GM21381 (cell line): ENCODE results near the gene RBBP7.
"Not testable (repeated sequence)": the region's sequence is repeated elsewhere in the genome, so short reads cannot be mapped to it uniquely, and the experiment has no call there.

Source experiments
- ATAC-seq: cut with Tn5 transposase; IDR thresholded peaks from one replicate; pipeline ENCODE4 v1.9.1; 2021; ENCODE audit warnings: mild to moderate bottlenecking, moderate library complexity; ENCODE audit not compliant: unreplicated experiment

Gene RBBP7

DNA sequence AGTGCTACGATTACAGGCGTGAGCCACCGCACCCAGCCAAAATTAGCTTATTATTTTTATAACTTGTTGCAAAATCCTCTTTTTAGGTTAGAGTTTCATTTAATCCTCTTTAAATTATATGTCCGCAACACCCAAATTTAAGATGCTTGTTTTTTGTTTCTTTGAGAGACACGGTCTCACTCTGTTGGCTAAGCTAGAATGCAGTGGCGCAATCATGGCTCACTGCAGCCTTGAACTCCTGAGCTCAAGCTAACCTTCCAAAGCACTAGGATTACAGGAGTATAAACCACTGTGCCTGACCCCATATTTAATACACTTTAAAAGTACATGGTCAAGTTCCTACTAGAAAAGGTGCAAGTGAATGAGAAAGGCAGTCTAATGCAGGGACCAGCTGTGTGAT lies 2.2 kb downstream of the RBBP7 start:
- no peak for ATAC-seq

DNA sequence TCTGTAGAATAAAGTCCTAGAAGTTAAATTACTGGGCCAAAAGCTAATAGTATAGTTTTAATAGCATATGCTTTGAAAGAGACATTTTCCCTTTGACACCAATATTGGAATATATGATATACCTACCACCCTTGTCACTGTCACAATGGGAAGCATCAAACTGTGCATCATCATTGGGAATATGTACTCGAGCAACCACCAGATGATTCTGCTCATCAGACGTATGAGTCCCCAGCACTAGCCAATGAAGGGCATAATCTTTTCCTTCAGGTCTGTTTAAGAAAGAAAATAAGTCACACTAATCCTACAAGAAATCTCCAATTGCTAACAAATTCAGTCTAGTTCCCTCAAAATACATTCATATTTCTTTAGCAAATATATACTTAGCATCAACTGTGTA lies 7.3 kb downstream of the RBBP7 start:
- ATAC-seq, result no peak

DNA sequence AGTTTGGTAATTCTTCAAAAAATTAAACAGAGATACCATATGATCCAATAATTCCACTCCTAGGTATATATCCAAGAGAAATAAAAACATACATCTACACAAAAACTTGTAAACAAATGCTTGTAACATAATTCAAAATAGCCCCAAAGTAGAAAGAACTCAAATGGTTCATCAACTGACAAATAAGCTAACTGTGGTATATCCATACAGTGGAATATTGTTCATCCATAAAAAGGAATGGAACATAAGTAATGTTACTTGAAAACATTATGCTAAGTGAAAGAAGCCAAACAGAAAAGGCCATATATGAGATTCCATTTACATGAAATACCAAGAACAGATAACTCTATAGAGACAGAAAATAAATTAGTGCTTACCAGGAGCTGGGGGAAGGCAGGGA lies 13.4 kb downstream of the RBBP7 start:
- no peak for ATAC-seq

DNA sequence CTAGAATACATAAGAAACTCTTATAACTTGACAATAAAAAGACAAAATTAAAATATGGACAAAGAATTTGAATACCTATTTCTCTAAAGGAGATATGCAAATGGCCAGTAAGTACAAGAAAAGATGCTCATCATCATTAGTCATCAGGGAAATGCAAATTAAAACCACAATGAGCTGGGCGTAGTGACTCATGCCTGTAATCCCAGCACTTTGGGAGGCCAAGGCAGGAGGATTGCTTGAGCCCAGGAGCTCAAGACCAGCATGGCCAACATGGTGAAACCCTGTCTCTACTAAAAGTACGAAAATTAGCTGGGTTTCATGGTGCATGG lies 14.1 kb downstream of the RBBP7 start:
- ATAC-seq, result not testable (repeated sequence)

DNA sequence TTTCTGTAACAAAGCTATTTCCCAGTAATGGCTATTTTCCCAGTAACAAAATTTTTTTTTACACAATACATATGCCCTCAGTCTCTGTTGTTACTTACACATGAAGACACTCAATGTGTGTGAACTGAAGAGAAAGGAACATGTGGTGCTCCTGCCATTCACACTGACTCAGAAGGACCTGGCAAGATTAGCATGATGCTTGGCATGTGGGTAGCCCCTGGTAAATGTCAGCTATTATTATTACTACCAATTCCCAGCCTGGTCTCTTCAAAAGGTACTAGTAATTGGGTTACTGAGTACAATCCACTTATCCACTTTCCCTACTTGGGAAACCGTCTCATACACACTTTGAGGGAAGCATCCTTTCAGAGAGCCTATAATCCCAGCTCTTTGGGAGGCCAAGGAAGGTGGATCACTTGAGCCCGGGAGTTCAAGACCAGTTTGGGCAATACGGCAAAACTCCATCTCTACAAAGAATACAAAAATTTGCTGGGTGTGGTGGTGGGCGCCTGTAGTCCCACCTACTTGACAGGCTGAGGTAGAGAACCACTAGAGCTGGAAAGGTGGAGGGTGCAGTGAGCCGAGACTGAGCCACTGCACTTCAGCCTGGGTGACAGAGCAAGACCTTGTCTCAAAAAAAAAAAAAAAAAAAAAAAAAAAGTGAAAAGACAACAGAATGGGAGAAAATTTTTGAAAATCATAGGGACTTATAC lies 14.6 kb downstream of the RBBP7 start:
- no peak for ATAC-seq

DNA sequence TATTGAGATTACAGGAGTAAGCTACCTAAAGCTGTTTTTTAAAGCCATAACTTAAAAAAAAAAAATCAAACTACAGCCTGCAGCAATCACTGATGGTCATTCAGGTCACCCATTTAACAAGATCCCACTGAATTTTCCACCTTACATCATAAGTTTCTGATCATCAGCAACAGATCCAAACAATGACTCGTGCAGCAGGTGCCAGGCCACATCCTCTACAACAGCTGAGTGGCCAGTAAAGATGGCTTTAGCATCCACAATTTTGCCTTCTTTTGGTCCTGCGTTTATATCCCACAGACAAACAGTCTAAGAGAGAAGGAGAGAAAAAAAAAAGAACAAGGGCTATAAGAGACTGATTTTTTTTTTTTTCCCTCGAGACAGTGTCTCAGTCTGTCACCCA lies 16.6 kb downstream of the RBBP7 start:
- ATAC-seq, result no peak

DNA sequence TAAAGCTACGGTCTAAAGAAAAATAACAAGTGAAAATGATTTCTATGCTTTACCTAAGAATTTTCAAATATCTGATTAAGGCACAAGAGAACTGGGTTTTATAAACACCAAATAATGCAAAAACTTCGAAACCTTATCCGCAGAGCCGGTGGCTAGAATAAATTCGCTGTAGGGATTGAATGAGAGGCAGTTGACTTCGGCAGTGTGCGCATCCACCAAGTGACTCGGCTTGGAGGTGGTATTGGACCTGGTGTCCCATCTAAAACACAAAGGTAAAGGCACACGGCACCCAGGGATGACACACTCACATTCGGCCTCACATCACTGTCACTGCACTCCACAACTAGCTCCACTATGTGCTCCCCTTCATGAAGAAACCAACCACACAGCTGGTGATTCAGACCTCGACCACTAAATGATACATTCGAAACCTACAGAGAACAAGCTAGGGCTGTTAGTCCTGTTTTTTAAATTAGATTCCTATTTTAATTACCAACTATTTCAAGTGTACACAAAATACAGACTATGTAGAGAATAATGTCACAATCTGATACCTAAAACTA lies 17.5 kb downstream of the RBBP7 start:
- ATAC-seq, result no peak

DNA sequence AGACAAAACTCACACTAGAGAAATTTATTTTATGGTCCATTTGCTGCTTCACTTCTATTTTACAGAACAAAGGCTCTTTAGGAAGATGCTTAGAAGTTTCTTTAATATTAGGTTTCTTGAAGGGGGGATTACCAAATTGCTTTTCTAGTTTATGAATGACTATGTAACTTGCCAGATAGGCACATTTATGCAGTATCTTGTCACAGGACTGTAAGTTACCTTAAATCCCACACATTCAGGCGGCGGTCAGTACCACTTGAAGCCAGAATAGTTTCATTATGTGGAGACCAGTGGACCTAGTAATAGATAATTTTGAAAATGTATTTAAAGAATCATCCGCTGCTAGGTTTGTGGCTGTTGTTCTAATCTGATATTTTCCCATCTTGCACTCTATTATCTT lies 18.3 kb downstream of the RBBP7 start:
- no peak for ATAC-seq

DNA sequence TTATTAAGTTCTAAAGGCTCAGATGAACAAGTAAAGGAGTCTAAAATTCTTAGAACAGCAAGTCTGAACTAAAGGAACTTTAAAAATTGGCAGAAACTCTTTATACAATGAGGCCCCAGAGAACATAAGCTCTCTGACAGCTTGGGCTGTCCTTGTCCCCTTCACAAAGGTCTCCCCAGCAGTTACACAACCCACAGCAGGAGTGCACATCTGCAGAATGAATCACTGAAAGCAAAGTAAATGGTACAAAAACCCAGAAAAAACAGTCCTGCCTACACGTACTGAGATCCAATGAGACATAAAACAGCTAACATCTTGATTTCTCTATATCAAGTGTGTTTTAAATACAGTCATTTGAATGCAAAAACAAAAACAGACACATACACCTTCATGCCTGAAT lies 18.7 kb downstream of the RBBP7 start:
- no peak for ATAC-seq

DNA sequence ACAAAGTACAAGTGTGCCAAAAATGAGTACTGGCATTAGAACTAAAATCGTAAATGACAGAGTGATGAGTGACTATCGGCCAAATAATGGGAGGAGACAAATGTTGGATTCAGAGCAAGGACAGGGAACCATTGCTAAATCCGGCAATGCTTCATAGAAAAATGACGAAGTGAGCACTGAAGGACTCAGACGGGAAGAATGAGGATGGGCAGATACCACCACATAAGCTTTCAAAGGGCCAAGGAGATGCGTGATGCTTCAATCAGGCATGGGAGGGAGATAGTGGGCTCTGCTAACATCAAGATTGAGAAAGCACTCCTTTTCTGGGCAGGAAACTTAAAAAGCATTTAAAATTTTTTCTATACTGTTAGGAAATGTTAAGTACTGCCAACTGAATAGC lies 21.6 kb downstream of the RBBP7 start:
- ATAC-seq, result no peak

DNA sequence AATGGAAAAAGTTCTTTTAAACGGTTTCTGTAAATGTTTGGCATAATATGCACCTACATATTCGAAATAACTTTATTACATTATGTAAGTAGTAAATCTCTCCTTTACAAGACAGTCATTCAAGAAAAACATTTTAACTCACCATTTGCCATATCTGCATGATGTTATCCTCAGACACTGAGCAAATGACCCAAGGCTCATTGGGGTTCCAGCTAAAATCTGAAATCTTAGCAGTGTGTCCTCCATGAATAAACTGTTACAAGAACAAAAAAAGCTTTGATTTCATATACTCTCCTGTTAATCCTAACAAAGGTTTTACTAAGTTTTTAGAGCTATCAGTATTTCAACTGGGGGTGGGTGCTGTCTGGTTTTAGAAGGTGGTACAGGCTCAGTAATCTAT lies 24.5 kb downstream of the RBBP7 start:
- no peak for ATAC-seq

DNA sequence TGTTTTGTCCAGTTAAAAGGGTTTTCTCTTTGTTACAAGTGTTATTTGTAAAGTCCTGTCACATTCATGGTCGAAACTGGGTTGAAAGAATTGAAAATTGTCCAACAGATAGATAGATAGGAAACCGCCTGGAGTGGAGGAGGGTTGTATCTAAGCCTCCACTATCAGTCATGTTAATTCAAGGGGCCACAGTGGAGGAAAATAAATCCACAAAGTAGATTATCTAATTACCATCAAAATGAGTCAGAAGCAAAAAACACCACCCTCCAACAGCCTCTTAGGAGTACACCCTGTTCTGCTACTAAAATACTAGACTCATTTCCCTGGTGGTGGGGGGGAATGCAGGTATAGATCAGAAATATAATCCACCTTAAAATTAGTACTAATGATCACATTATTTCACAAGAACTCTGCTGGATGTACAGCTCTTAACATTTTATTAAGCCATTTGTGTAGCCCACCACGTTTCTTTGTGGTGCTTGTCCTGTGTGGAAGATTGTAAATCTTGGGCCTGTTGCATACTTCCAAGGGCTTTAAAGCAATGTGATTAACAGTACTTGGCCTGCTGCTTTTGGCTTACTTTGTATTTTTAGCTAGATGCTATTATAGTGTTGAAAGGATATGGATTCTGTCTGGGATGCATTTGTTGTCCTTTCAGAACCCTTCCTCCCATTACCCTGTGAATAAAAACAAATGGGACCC lies 26.8 kb downstream of the RBBP7 start:
- no peak for ATAC-seq

DNA sequence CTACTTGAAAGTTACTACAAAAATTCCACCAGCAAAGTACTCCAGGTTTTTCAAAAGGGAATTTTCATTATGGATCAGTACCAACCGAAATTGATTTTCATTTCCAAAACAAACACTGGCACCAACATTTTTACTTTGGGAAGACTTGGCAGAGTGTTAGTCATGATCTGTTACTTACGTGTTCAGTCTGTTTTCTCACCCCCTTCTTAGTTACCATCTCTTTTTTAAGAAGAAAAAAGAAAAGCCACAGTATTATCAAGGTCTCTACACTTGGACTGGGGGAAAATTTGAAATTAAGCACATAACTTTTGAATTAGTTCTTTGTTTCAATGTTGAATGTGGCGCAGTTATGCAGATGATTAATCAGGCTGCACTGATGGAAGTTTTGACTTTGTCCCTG lies 27.5 kb downstream of the RBBP7 start:
- no peak for ATAC-seq

DNA sequence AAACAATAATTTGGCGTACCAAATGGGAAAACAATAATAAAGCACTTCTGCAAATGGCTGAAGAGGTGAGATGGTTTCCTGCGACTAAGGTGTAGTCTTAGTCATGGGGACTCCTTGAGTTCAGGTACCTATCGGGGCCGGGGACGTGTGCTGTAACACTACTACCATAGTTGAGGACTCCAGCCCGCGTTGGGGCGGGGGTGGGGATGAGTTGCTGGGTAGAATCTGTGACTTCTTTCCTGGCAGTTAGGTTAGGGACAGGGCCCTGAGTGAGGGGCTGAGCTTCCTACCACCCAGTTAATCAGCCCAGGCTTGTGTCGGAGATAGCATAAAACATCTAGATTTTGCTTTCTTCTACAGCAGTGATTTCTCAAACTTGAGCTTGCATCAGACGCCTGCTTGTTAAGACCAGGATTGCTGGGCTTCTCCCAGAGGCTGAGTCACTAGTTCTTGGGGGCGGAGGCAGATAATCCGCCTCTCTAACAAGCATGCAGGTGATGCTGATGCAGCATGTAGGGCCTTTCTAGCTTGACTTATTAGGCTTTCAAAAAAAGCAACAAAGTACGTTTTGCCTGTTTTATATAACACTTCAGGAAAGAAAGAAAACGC lies 30.2 kb downstream of the RBBP7 start:
- no peak for ATAC-seq

DNA sequence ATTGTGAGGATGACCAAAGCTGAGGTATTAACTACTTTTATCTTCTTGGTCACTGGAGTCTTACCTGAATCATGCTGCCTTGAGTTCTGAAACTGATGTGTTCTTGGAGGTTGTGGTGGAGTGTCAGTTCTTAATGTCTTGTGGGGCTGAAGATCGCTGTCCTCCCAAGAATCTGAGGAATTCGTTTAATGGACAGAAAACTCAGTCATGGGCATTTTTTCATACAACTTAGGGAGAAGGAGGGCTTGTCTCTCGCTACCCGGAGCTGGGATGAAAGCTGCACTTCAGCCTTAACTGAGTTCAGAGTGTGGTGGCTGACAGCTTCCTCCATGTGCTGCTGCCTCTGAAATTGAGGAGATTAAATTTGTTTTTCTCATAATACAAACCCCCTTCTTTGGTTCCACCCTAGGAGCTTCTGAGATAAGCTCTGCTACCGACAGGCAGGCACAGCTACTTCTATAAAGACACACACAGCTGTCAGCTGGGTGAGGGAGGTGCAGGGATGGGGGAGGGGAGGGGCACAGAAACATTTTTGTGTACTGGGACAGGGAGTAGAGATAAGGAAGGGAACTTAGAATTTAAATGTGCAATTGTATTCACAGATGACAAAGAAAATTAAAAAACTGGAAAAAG lies 30.8 kb downstream of the RBBP7 start:
- no peak for ATAC-seq

DNA sequence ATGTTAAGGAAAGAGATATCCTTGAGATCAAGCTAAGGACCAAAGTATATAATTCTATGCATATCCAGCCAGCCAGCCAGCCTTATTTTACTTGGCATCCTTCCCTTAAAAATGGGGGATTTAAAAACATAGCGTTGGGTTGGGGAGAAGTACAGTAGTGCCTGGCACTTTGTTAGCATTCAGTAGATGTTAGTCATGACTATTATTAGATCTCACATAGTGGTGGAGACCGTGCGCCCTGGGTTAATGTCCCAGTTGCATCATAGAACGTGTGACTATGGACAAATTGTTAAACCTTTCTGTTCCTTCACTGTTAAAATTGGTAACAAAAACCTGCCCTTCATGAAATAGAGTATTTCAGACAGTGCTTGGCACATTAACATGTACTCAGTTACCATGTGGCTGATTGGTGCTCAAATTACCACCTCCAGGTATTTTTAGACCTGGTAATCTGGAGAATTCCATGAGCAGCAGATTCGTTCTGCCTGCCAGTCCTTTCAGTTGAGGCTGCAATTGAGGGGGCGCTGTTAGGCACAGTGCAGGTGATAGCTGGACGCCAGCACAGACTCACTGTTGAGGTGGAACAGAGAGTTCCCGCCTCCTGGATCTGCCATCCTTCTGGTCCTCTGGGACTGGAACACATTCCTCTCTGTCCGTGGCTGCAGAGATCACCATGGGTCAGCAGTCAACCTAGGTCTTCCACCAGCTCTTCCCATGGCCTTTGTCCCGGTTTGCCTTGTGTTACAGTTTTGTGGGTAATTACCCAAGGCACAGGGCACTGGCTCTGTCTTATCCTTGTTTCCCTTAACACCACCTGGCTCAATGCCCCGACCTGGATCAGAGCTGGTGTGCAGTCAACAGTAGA lies 31.7 kb downstream of the RBBP7 start:
- no peak for ATAC-seq

DNA sequence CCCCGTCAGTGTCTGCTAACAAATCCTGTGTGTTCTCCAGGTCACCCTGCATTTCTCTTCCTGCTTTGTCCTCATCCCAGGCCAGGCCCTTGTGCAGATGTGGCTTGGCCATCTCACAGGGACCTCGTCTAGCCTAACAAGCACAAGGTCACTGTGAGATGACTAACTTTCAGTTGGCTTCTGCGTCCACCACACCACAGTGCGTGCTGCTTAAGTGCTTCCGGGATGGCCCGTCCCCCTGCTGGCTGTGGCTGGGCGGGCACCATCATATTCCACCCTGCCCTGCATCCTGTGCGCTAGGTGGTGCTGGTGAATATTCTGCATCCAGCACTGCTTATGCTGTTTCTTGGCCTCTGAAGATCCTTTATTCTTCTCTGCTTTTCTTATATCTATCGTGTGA lies 33.8 kb downstream of the RBBP7 start:
- ATAC-seq, result no peak

DNA sequence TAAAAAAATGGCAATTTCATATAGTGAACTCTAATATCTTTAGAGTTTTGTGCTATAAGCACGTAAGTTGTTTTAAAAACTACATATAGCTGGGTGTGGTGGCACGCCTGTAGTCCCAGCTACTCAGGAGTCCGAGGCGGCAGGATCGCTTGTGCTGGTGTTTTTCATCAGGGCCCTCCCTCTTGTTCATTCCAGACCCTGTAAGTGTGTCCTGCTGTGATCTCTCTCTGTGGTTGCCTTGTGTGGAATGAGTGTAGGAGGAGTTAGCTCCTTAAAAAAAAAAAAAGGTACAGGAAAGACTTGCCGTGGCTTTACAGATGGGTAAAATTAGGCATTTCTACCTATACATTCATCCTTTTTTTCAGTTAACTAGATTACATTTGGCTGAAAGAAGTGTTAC lies 35.4 kb downstream of the RBBP7 start:
- no peak for ATAC-seq

DNA sequence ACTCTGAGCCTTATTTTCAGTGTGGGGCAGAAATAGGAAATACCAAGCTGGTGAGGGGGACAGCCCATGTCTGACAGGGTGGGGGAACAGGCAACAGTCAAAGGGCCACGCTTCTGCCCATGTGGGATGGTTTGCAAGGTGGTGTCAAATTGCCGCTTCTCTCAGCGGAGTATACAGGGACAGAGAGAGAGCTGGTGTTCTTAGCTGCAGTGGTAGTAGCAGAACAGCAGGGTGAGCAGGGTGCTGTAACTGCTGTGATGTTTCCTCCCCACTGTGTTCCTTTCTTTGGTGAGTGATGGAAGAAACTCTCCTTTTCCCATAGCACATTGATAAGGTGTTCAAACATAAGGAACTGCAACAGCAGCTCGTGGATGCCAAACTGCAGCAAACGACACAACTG lies 37.9 kb downstream of the RBBP7 start:
- ATAC-seq, result no peak

DNA sequence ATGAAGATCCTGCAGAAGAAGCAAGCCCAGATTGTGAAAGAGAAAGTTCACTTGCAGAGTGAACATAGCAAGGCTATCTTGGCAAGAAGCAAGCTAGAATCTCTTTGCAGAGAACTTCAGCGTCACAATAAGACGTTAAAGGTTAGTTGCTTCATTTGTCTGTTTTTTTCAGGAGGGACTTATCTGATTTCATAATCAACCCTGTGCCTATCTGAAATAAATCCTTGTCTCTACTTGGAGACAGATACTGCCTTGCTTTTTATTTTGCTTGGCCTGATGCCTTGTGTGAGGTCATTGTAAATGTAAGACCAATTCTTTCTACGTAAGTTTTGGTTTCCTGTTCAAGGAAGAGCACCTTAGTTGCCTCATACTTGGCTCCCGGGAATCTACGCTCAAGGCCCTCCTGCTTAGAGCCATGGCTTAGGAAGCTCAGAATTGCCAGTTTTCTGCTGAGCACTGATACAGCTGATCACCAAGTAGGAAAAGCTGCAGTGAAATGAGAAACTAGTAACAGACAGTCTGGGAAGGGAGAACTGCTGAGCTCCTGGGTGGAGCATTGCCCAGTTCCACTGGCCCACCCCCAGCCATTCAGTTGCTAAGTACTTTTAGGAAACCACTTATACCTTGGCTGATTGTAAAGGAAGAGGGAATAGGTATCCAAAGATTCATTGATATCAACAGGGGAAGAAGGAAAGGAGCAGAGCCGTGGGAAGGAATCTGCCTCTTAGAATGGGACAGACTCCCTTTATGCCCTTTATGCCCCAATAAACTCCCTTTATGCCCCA lies 41.8 kb downstream of the RBBP7 start:
- ATAC-seq, result no peak
